H1 (cell line): ENCODE measurements around the gene AK8. TPM values are rescaled to one million over a fixed set of nuclear protein-coding genes. Genes with fewer than 3 reads are reported as not detected.
A peak's percentile ranks its signal among the peaks of the same experiment; 100 is the strongest.

Experiments
- CTCF ChIA-PET: fragments of 300-600 bp; sonication (Branson Sonifier 250); formaldehyde crosslinking; loops from one replicate; lab custom pipeline; 2021; ENCODE audit not compliant: partially characterized antibody; lab: Charles Lee
- POLR2A ChIA-PET: fragments of 300-600 bp; sonication (Branson Sonifier 250); formaldehyde crosslinking; loops from one replicate; lab custom pipeline; 2021; ENCODE audit warnings: inconsistent platforms; ENCODE audit not compliant: partially characterized antibody; lab: Charles Lee
- DNase-seq, 2 experiments: peaks; one replicate each; pipeline versions ENCODE4 v3.0.0 to v3.0.0-alpha.2; 2010 to 2022; ENCODE audit warnings: low spot score in 2 of 2, low read depth in 1 of 2, mixed read lengths in 1 of 2
- FAIRE-seq: peaks from 2 replicates; lab custom pipeline; 2011; peaks lifted over from hg19 to GRCh38; lab: Jason Lieb, UNC
- H2AFZ ChIP-seq: 2 replicates; pipeline ENCODE4 v1.8.1; 2012; ENCODE audit warnings: low read length, inconsistent platforms
- H2AK5ac ChIP-seq: 2 replicates; pipeline ENCODE4 v1.6.1; 2013; ENCODE audit warnings: low read depth, low read length
- H2BK120ac ChIP-seq: replicated peaks from 2 replicates; pipeline ENCODE3; 2013; ENCODE audit warnings: low read depth, low read length, inconsistent platforms
- H2BK12ac ChIP-seq: 2 replicates; pipeline ENCODE4 v1.6.1; 2013; ENCODE audit warnings: low read depth, low read length
- H2BK15ac ChIP-seq: 2 replicates; pipeline ENCODE4 v1.6.1; 2013; ENCODE audit warnings: low read length
- H2BK20ac ChIP-seq: 2 replicates; pipeline ENCODE4 v1.6.1; 2013; ENCODE audit warnings: low read length
- H2BK5ac ChIP-seq: 2 replicates; pipeline ENCODE4 v1.6.1; 2013; ENCODE audit warnings: low read depth, low read length
- H3K14ac ChIP-seq: 2 replicates; pipeline ENCODE4 v1.6.1; 2013; ENCODE audit warnings: inconsistent platforms; ENCODE audit not compliant: insufficient read length
- H3K18ac ChIP-seq: 2 replicates; pipeline ENCODE4 v1.6.1; 2013; ENCODE audit warnings: low read length; ENCODE audit errors: extremely low read depth
- H3K23ac ChIP-seq: 2 replicates; pipeline ENCODE4 v1.6.1; 2013; ENCODE audit warnings: inconsistent platforms; ENCODE audit not compliant: insufficient read length
- H3K23me2 ChIP-seq: 2 replicates; pipeline ENCODE4 v1.6.1; 2013; ENCODE audit warnings: low read depth, low read length
- H3K27ac ChIP-seq: 2 replicates; pipeline ENCODE4 v1.6.1; 2011; ENCODE audit warnings: low read depth, low read length, inconsistent platforms
- H3K27me3 ChIP-seq, 4 experiments: replicated peaks in 1 of 4; 1 replicate in 1 of 4; 2 replicates in 3 of 4; pipeline versions ENCODE4 v1.6.1 to v1.8.1; 2011 to 2013; ENCODE audit warnings: low read length in 3 of 4, mild to moderate bottlenecking in 3 of 4, inconsistent platforms in 2 of 4, mixed read lengths in 2 of 4, moderate library complexity in 1 of 4; ENCODE audit not compliant: control insufficient read depth in 3 of 4, insufficient read depth in 3 of 4; ENCODE audit errors: extremely low read depth in 1 of 4
- H3K36me3 ChIP-seq, 4 experiments: 2 replicates each; pipeline versions ENCODE4 v1.6.1 to v1.8.1; 2011 to 2013; ENCODE audit warnings: mild to moderate bottlenecking in 4 of 4, low read length in 3 of 4, moderate library complexity in 2 of 4, control low read depth in 1 of 4, inconsistent platforms in 1 of 4; ENCODE audit not compliant: insufficient read depth in 4 of 4, control insufficient read depth in 2 of 4
- H3K4ac ChIP-seq: replicated peaks from 2 replicates; pipeline ENCODE3; 2013; ENCODE audit warnings: low read length, low read depth, mixed read lengths, inconsistent platforms; ENCODE audit not compliant: insufficient read length
- H3K4me1 ChIP-seq, 4 experiments: replicated peaks in 1 of 4; 1 replicate in 1 of 4; 2 replicates in 3 of 4; pipeline versions ENCODE4 v1.6.1 to v1.8.1; 2011 to 2013; ENCODE audit warnings: low read length in 3 of 4, inconsistent platforms in 2 of 4, mixed read lengths in 1 of 4; ENCODE audit not compliant: insufficient read depth in 4 of 4, control insufficient read depth in 3 of 4
- H3K4me2 ChIP-seq, 2 experiments: 2 replicates each; pipeline versions ENCODE4 v1.6.1 to v1.8.1; 2011 to 2013; ENCODE audit warnings: low read depth in 2 of 2, low read length in 2 of 2, control low read depth in 1 of 2, inconsistent platforms in 1 of 2, mild to moderate bottlenecking in 1 of 2; ENCODE audit not compliant: insufficient read depth in 1 of 2
- H3K4me3 ChIP-seq, 4 experiments: fragments of 200-600, 300-600 bp in 1 of 4; sonication (generic), shearing (Covaris generic), sonication (Bioruptor Twin) in 1 of 4; 2 replicates each; pipeline versions ENCODE4 v1.5.1 to v1.8.1; 2011 to 2016; ENCODE audit warnings: low read length in 4 of 4, low read depth in 3 of 4, control low read depth in 2 of 4, inconsistent platforms in 2 of 4, mild to moderate bottlenecking in 2 of 4, mixed read lengths in 1 of 4, moderate library complexity in 1 of 4; ENCODE audit not compliant: insufficient read depth in 2 of 4; ENCODE audit errors: extremely low read depth in 1 of 4
- H3K56ac ChIP-seq: replicated peaks from 2 replicates; pipeline ENCODE3; 2013; ENCODE audit warnings: low read depth, mild to moderate bottlenecking, mixed read lengths, low read length, inconsistent platforms; ENCODE audit not compliant: insufficient read length
- H3K79me1 ChIP-seq: 2 replicates; pipeline ENCODE4 v1.6.1; 2013; ENCODE audit warnings: low read depth, low read length, control low read depth
- H3K79me2 ChIP-seq, 2 experiments: 2 replicates each; pipeline versions ENCODE4 v1.6.1 to v1.8.1; 2012 to 2013; ENCODE audit warnings: low read length in 2 of 2, mild to moderate bottlenecking in 2 of 2, inconsistent platforms in 1 of 2; ENCODE audit not compliant: insufficient read depth in 2 of 2, control insufficient read depth in 1 of 2
- H3K9ac ChIP-seq, 4 experiments: replicated peaks in 1 of 4; 1 replicate in 1 of 4; 2 replicates in 3 of 4; pipeline versions ENCODE4 v1.6.1 to v1.8.1; 2011 to 2013; ENCODE audit warnings: low read depth in 3 of 4, low read length in 3 of 4, control low read depth in 2 of 4, mild to moderate bottlenecking in 2 of 4, moderate library complexity in 2 of 4, inconsistent platforms in 1 of 4; ENCODE audit errors: extremely low read depth in 1 of 4
- H3K9me3 ChIP-seq, 2 experiments: 2 replicates each; pipeline versions ENCODE4 v1.6.1 to v1.8.1; 2012 to 2013; ENCODE audit warnings: mild to moderate bottlenecking in 2 of 2, moderate library complexity in 2 of 2, control low read depth in 1 of 2, inconsistent platforms in 1 of 2, low read depth in 1 of 2, low read length in 1 of 2, mixed read lengths in 1 of 2; ENCODE audit not compliant: insufficient read depth in 2 of 2
- H4K20me1 ChIP-seq, 2 experiments: replicated peaks in 1 of 2; 2 replicates each; pipeline versions ENCODE3 to v1.8.1; 2011 to 2013; ENCODE audit warnings: inconsistent platforms in 2 of 2, low read length in 2 of 2, mild to moderate bottlenecking in 1 of 2; ENCODE audit not compliant: insufficient read depth in 2 of 2, control insufficient read depth in 1 of 2
- H4K5ac ChIP-seq: 2 replicates; pipeline ENCODE4 v1.6.1; 2013; ENCODE audit warnings: low read length, low read depth, mixed read lengths, inconsistent platforms; ENCODE audit not compliant: insufficient read length
- H4K8ac ChIP-seq: 2 replicates; pipeline ENCODE4 v1.8.0; 2013; ENCODE audit warnings: mild to moderate bottlenecking, moderate library complexity, low read length, inconsistent platforms; ENCODE audit not compliant: insufficient read depth; ENCODE audit errors: extremely low read depth
- H4K91ac ChIP-seq: replicated peaks from 2 replicates; pipeline ENCODE3; 2013; ENCODE audit warnings: low read length, mixed read lengths, inconsistent platforms; ENCODE audit not compliant: insufficient read length
- CBX5 ChIP-seq: fragments of 300-800, 300-1000 bp; sonication (generic); IDR thresholded peaks from 2 replicates; pipeline ENCODE4 v1.7.1; 2016; ENCODE audit warnings: antibody characterized with exemption, low read length, low read depth
- CREB1 ChIP-seq: IDR thresholded peaks from 2 replicates; pipeline ENCODE4 v1.6.1; 2012; ENCODE audit warnings: inconsistent platforms
- CTCF ChIP-seq, 3 experiments: IDR thresholded peaks; 1 replicate in 2 of 3; 2 replicates in 1 of 3; pipeline versions ENCODE4 v1.5.1 to v1.6.1; 2011; ENCODE audit warnings: low read length in 3 of 3, mild to moderate bottlenecking in 3 of 3, inconsistent platforms in 2 of 3, low read depth in 1 of 3, moderate library complexity in 1 of 3; ENCODE audit not compliant: insufficient read depth in 1 of 3; ENCODE audit errors: control extremely low read depth in 1 of 3
- GABPA ChIP-seq: IDR thresholded peaks from 2 replicates; pipeline ENCODE4 v1.6.1; 2011; ENCODE audit warnings: mild to moderate bottlenecking, low read length, moderate library complexity, borderline replicate concordance; ENCODE audit not compliant: insufficient read depth
- POLR2A ChIP-seq, 2 experiments: IDR thresholded peaks; 1 replicate in 1 of 2; 2 replicates in 1 of 2; pipeline ENCODE4 v1.6.1; 2011; ENCODE audit warnings: low read depth in 2 of 2, low read length in 2 of 2, mild to moderate bottlenecking in 2 of 2; ENCODE audit errors: control extremely low read depth in 1 of 2
- SP1 ChIP-seq: IDR thresholded peaks from 2 replicates; pipeline ENCODE4 v1.6.1; 2011; ENCODE audit warnings: low read depth, low read length
- TAF1 ChIP-seq: IDR thresholded peaks from 2 replicates; pipeline ENCODE4 v1.6.1; 2011; ENCODE audit warnings: mild to moderate bottlenecking, low read depth, low read length
- TCF12 ChIP-seq: IDR thresholded peaks from 2 replicates; pipeline ENCODE4 v1.6.1; 2011; ENCODE audit warnings: low read depth, mild to moderate bottlenecking, low read length
- TEAD4 ChIP-seq: IDR thresholded peaks from 2 replicates; pipeline ENCODE4 v1.6.1; 2012; ENCODE audit warnings: low read depth, low read length, inconsistent platforms, mixed read lengths
- YY1 ChIP-seq: IDR thresholded peaks from 2 replicates; pipeline ENCODE4 v1.6.1; 2011; ENCODE audit warnings: low read depth, mild to moderate bottlenecking, low read length
- WGBS, 2 experiments: shearing (Covaris generic) in 1 of 2; methylation state at CpG; one replicate each; pipeline versions ENCODE4 v1.1.6 to v1.1.7; 2013 to 2015; ENCODE audit warnings: low lambda C conversion rate in 2 of 2, mixed read lengths in 2 of 2, inconsistent platforms in 1 of 2, low coverage in 1 of 2, missing lambda C conversion rate in 1 of 2; ENCODE audit not compliant: insufficient replicate concordance in 2 of 2, insufficient coverage in 1 of 2, insufficient read length in 1 of 2; ENCODE audit errors: extremely low coverage in 1 of 2, missing lambda C conversion rate in 1 of 2; 5-methylcytosine and 5-hydroxymethylcytosine counted together
- polyA plus RNA-seq, 7 experiments: library from polyadenylated mRNA; depleted of rRNA in 3 of 7; stranded (reverse) in 5 of 7; unstranded in 2 of 7; fragments of >200 nt in 5 of 7; fragments of 200-250 nt in 2 of 7; gene quantifications; 1 replicate in 5 of 7; 2 replicates in 1 of 7; 4 replicates in 1 of 7; pipeline versions ENCODE4 v1.2.1 to v1.2.3, GENCODE V29; 2011 to 2013; ENCODE audit warnings: missing spikeins in 2 of 7, mixed read lengths in 2 of 7
- total RNA-seq: library from RNA; stranded (reverse); fragmentation: NEBNext Ultra II Directional; extraction: Animal tissue kit (Norgen Biotek cat#: 25700); gene quantifications from 2 replicates; pipeline ENCODE4 v1.2.1, GENCODE V29; 2021

Gene AK8
- total and polyA plus RNA-seq, 2 of the 8 experiments (the other 6 are each of a cell fraction or from before 2014, with no cell fraction given), result 0.35 to 0.48 TPM

- POLR2A ChIA-PET, result no interaction called here
- Histone ChIP-seq H3K27ac (no peak overlapping the region), H3K36me3 (no peaks in the 10 kb centered on the region), H2BK20ac (no peak overlapping the region), H2AK5ac (no peak overlapping the region), H3K23ac (no peak overlapping the region), H4K91ac (no peak overlapping the region), H3K4me1 (peaks cover 0 to 4% (median 0%) of the 10 kb centered on the region in 4 experiments; a peak in 1 of 7 replicates), H3K27me3 (peaks cover 0 to 36% (median 26%) of the 10 kb centered on the region in 4 experiments; a peak in 6 of 7 replicates), H3K9me3 (no peaks in the 10 kb centered on the region), H4K8ac (no peak overlapping the region), H3K56ac (no peak overlapping the region), H3K4me2 (peak overlapping the region in 1 of 2 experiments; percentile 29; a peak in 1 of 4 replicates), H2BK15ac (no peak overlapping the region), H3K79me2 (no peaks in the 10 kb centered on the region), H2BK120ac (no peak overlapping the region), H3K14ac (no peak overlapping the region), H4K5ac (no peak overlapping the region), H2BK12ac (no peak overlapping the region), H2AFZ (no peak overlapping the region), H3K23me2 (peaks cover 3% of the 10 kb centered on the region; the same call in 1 of the 2 replicates), H3K9ac (no peak overlapping the region), H4K20me1 (peaks cover 0 to 6% of the 10 kb centered on the region in 2 experiments), H3K4ac (no peak overlapping the region), H3K18ac (no peak overlapping the region), H3K79me1 (no peaks in the 10 kb centered on the region), H3K4me3 (no peak overlapping the region), H2BK5ac (no peak overlapping the region)
- DNase-seq, result peak; percentile 80 to 87
- 30% methylated on average over 22 of the region's 22 CpGs; no CpG with 5 or more reads in 1 of the 2 experiments for WGBS, 2 experiments
- FAIRE-seq, result peak; percentile 76
- CTCF ChIA-PET, result interaction anchor here (1.0 to 3.2 kb wide), 17 partner anchors 12 to 256 kb away, joined by 3 to 29 read pairs (median 4); no protein-coding TSS in a partner anchor
- TF ChIP-seq TCF12, result 0 out of 2 replicates have a peak, but pooled peaks have one; percentile 5
- 0 out of 2 replicates have a peak, but pooled peaks have one; percentile 30 for TF ChIP-seq TAF1
- no peak for TF ChIP-seq CBX5
- TF ChIP-seq SP1, result peak; percentile 51; the same call in 1 of the 2 replicates
- peak; percentile 57; the same call in 1 of the 2 replicates for TF ChIP-seq YY1
- peak; percentile 48; the same call in 1 of the 2 replicates for TF ChIP-seq GABPA
- TF ChIP-seq TEAD4, result no peak
- TF ChIP-seq POLR2A (IDR thresholded peaks at IDR 0.05; ENCODE audit: control extremely low read depth in 1 of 2, low read depth in 2 of 2, low read length in 2 of 2), result no peak
- peak; percentile 52 for TF ChIP-seq CREB1
- TF ChIP-seq CTCF (IDR thresholded peaks at IDR 0.05; ENCODE audit: control extremely low read depth in 1 of 3, insufficient read depth in 1 of 3, low read depth in 1 of 3, low read length in 3 of 3), result peak; percentile 75 to 98 (median 93)
Observed at GRCh38 chr9:132800038-132800648, 77.9 kb downstream of the AK8 start.
